Measurements from ENCODE around the gene DCUN1D5.

GRCh38 chr11:103079833-103080232 is 12.1 kb downstream of the DCUN1D5 start:
- no peak for TF ChIP-seq POLR2AphosphoS5 (IDR thresholded peaks at IDR 0.05; ENCODE audit: low read depth, low read length)
- no peak for TF ChIP-seq REST (IDR thresholded peaks at IDR 0.05; ENCODE audit: insufficient read depth in 1 of 2, low read depth in 2 of 2, low read length in 2 of 2)
- TF ChIP-seq SIN3A (IDR thresholded peaks at IDR 0.05; ENCODE audit: borderline replicate concordance, insufficient read depth, low read length), result no peak
- no peak for TF ChIP-seq TAF1 (IDR thresholded peaks at IDR 0.05; ENCODE audit: borderline replicate concordance, insufficient read depth, low read length)

All from PFSK-1 (cell line).